GM10266 (cell line): ENCODE measurements around the gene SLC38A8.

Experiments
- DNase-seq: peaks from one replicate; pipeline ENCODE4 v3.0.0; 2012; ENCODE audit errors: extremely low spot score
- CTCF ChIP-seq: IDR thresholded peaks from 2 replicates; pipeline ENCODE4 v1.5.1; 2012; ENCODE audit warnings: mild to moderate bottlenecking, low read depth; ENCODE audit not compliant: control insufficient read depth, insufficient read depth; ENCODE audit errors: missing control alignments

SLC38A8 gene

GRCh38 chr16:84032458-84033178 is 10.0 kb downstream of the SLC38A8 start:
- no peak for TF ChIP-seq CTCF
- DNase-seq: no peak

- TF ChIP-seq CTCF: no peak
Measured at GRCh38 chr16:84031556-84031955, 11.0 kb downstream of the SLC38A8 start.

GRCh38 chr16:84029297-84030047 is 13.1 kb downstream of the SLC38A8 start:
- no peak for TF ChIP-seq CTCF
- DNase-seq: no peak

More at GRCh38 chr16:84031556-84031955, 11.0 kb downstream of the SLC38A8 start:
- no peak for DNase-seq

- TF ChIP-seq CTCF: no peak
Measured at GRCh38 chr16:84027625-84028024, 15.0 kb downstream of the SLC38A8 start.

GRCh38 chr16:84026606-84027005 is 16.0 kb downstream of the SLC38A8 start:
- TF ChIP-seq CTCF: no peak
- DNase-seq: no peak

More at GRCh38 chr16:84027625-84028024, 15.0 kb downstream of the SLC38A8 start:
- no peak for DNase-seq

GRCh38 chr16:84024854-84025253 is 17.7 kb downstream of the SLC38A8 start:
- no peak for DNase-seq
- no peak for TF ChIP-seq CTCF

DNA sequence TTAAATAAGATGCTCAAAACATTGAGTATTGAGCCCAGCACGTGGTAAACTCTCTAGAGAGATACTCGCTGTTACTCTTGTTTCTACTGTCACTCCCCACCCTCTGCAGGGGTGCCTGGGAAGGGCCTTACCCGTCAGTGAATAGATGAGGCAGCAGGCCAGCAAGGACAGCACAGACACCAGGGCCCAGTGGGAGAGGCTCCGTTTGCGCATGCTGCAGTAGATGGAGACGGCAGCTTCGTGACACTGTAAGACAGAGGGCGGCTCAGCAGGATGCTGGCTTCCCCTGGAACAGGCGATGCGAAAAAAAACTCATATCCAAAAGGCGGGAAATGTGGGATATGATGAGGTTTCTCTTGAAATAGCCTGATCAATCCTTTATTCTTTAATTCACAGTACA is 20.0 kb downstream of the SLC38A8 start:
- TF ChIP-seq CTCF: no peak
- no peak for DNase-seq
